K562 (cell line): Measurements from ENCODE around the gene CKM. TPM values are rescaled to one million over a fixed set of nuclear protein-coding genes. Genes with fewer than 3 reads are reported as not detected.

Experiments used
- ATAC-seq: fragments of 200-7000 bp; cut with Tn5 transposase; 3 replicates; pipeline ENCODE4 v1.9.1; 2020; ENCODE audit warnings: moderate library complexity
- BruUV-seq: library from RNA; stranded (reverse); fragments of 400-500 nt; replicated peaks from 2 replicates; lab custom pipeline; 2021; lab: Mats Ljungman, UMichigan
- CTCF ChIA-PET: fragments of 300-600 bp; formaldehyde crosslinking; extraction: SDS; loops from one replicate; lab custom pipeline; 2021; ENCODE audit warnings: low intra/inter-chr PET ratio; lab: Yijun Ruan, JAX
- POLR2A ChIA-PET: fragments of 300-600, 350-650 bp; sonication (Branson Sonifier 250); formaldehyde crosslinking; extraction: SDS; loops from one replicate; lab custom pipeline; 2021; ENCODE audit warnings: antibody characterized with exemption, inconsistent platforms; lab: Yijun Ruan, JAX
- DNase-seq, 4 experiments: peaks; one replicate each; pipeline versions ENCODE4 v3.0.0 to v3.0.0-alpha.2; 2011 to 2018; ENCODE audit warnings: low spot score in 3 of 4, mixed read lengths in 3 of 4; ENCODE audit errors: extremely low read depth in 1 of 4
- FAIRE-seq: peaks from 2 replicates; lab custom pipeline; 2011; peaks lifted over from hg19 to GRCh38; lab: Jason Lieb, UNC
- H2AFZ ChIP-seq: 2 replicates; pipeline ENCODE4 v1.6.0; 2011; ENCODE audit warnings: low read depth, low read length, control low read depth, inconsistent platforms
- H3K27ac ChIP-seq: fragments of 200-600 bp; 3 replicates; pipeline ENCODE4 v1.8.0; 2011; ENCODE audit warnings: low read depth, mild to moderate bottlenecking, control low read depth, inconsistent platforms, low read length, moderate library complexity, mixed read lengths; ENCODE audit errors: extremely low read depth
- H3K27me3 ChIP-seq, 2 experiments: fragments of 300-600 bp in 1 of 2; 2 replicates in 1 of 2; 3 replicates in 1 of 2; pipeline versions ENCODE4 v1.6.0 to v1.8.0; 2011; ENCODE audit warnings: inconsistent platforms in 2 of 2, low read length in 2 of 2, mild to moderate bottlenecking in 1 of 2, mixed read lengths in 1 of 2, moderate library complexity in 1 of 2; ENCODE audit not compliant: control insufficient read depth in 2 of 2, insufficient read depth in 2 of 2
- H3K36me3 ChIP-seq: fragments of 300-600 bp; 3 replicates; pipeline ENCODE4 v1.8.0; 2011; ENCODE audit warnings: mild to moderate bottlenecking, low read length, inconsistent platforms; ENCODE audit not compliant: control insufficient read depth, insufficient read depth
- H3K4me1 ChIP-seq, 2 experiments: fragments of 200-600 bp in 1 of 2; replicated peaks in 1 of 2; 2 replicates in 1 of 2; 3 replicates in 1 of 2; pipeline versions ENCODE4 v1.5.1 to v1.8.0; 2011; ENCODE audit warnings: inconsistent platforms in 2 of 2, low read length in 2 of 2, mild to moderate bottlenecking in 1 of 2, mixed read lengths in 1 of 2, moderate library complexity in 1 of 2; ENCODE audit not compliant: control insufficient read depth in 2 of 2, insufficient read depth in 2 of 2
- H3K4me2 ChIP-seq: 2 replicates; pipeline ENCODE4 v1.6.1; 2011; ENCODE audit warnings: low read length, control low read depth, inconsistent platforms, mixed read lengths; ENCODE audit not compliant: insufficient read depth
- H3K4me3 ChIP-seq: fragments of 200-600 bp; sonication (generic), shearing (Covaris generic); 2 replicates; pipeline ENCODE4 v1.5.1; 2016; ENCODE audit warnings: control low read depth, inconsistent platforms
- H3K79me2 ChIP-seq: fragments of 200-600 bp; 3 replicates; pipeline ENCODE4 v1.8.0; 2011; ENCODE audit warnings: low read length, inconsistent platforms; ENCODE audit not compliant: control insufficient read depth, insufficient read depth
- H3K9ac ChIP-seq, 2 experiments: 2 replicates each; pipeline versions ENCODE4 v1.6.0 to v1.6.1; 2011; ENCODE audit warnings: low read depth in 2 of 2, low read length in 2 of 2, control low read depth in 1 of 2, inconsistent platforms in 1 of 2, mild to moderate bottlenecking in 1 of 2, mixed read lengths in 1 of 2; ENCODE audit not compliant: insufficient read depth in 1 of 2
- H3K9me1 ChIP-seq: one replicate; pipeline ENCODE4 v1.6.0; 2011; ENCODE audit warnings: inconsistent platforms, mild to moderate bottlenecking, low read length, moderate library complexity; ENCODE audit not compliant: control insufficient read depth, insufficient read depth
- H3K9me3 ChIP-seq: replicated peaks from 2 replicates; pipeline ENCODE4 v1.5.1; 2011; ENCODE audit warnings: low read depth, low read length, inconsistent platforms; ENCODE audit not compliant: control insufficient read depth, insufficient read depth
- H4K20me1 ChIP-seq: replicated peaks from 2 replicates; pipeline ENCODE4 v1.6.1; 2011; ENCODE audit warnings: low read length, inconsistent platforms, mixed read lengths; ENCODE audit not compliant: control insufficient read depth, insufficient read depth
- FOXK1 ChIP-seq: sonication (generic); formaldehyde crosslinking; IDR thresholded peaks from 2 replicates; pipeline ENCODE4 v1.8.0; 2022; ENCODE audit warnings: missing genetic modification reagents, mild to moderate bottlenecking, borderline replicate concordance
- ILF3 ChIP-seq: fragments of 450-650 bp; IDR thresholded peaks from 2 replicates; pipeline ENCODE4 v1.6.1; 2018; ENCODE audit warnings: antibody characterized with exemption, mild to moderate bottlenecking, moderate library complexity, borderline replicate concordance
- RCOR1 ChIP-seq, 2 experiments: IDR thresholded peaks; 2 replicates each; pipeline ENCODE4 v1.6.1; 2012; ENCODE audit warnings: low read depth in 2 of 2, low read length in 2 of 2, borderline replicate concordance in 1 of 2, improper control_type of control experiment in 1 of 2
- SREBF2 ChIP-seq: sonication (generic); formaldehyde crosslinking; IDR thresholded peaks from 2 replicates; pipeline ENCODE4 v1.4.0; 2020; ENCODE audit warnings: mild to moderate bottlenecking, missing genetic modification reagents
- TCF3 ChIP-seq: sonication (generic); formaldehyde crosslinking; IDR thresholded peaks from 2 replicates; pipeline ENCODE4 v1.4.0; 2020; ENCODE audit warnings: mild to moderate bottlenecking, missing genetic modification reagents
- TCF7 ChIP-seq: sonication (generic); IDR thresholded peaks from 2 replicates; pipeline ENCODE4 v1.6.1; 2016; ENCODE audit warnings: antibody characterized with exemption, borderline replicate concordance
- WGBS: fragments of 100-300 bp; shearing (Covaris generic); methylation state at CpG from one replicate; pipeline ENCODE4 v1.1.6; 2016; ENCODE audit warnings: low coverage, mixed read lengths; ENCODE audit not compliant: insufficient coverage; ENCODE audit errors: missing lambda C conversion rate; 5-methylcytosine and 5-hydroxymethylcytosine counted together
- in situ Hi-C: fragments of 300-500 bp; cut with MboI; formaldehyde crosslinking; loops from 4 replicates; pipeline ENCODE4 v1.15.0; 2018; ENCODE audit warnings: inconsistent platforms, mixed read lengths
- intact Hi-C: fragments of 100-400 bp; cut with micrococcal nuclease; formaldehyde crosslinking; loops from 2 replicates; pipeline ENCODE4 v1.14.2; 2022
- polyA plus RNA-seq, 8 experiments: library from polyadenylated mRNA; depleted of rRNA in 4 of 8; stranded (reverse) in 5 of 8; unstranded in 3 of 8; fragments of >200 nt; fragmentation: Nextera tagmentation in 2 of 8; fragmentation: Illumina TruSeq in 1 of 8; extraction: Ambion mirVana in 2 of 8; extraction: Trizol in 1 of 8; gene quantifications; 2 replicates each; pipeline versions ENCODE4 v1.2.1 to v1.2.3, GENCODE V29; 2011 to 2014; ENCODE audit warnings: inconsistent platforms in 1 of 8, missing spikeins in 1 of 8
- total RNA-seq, 7 experiments: library from RNA; depleted of rRNA in 6 of 7; stranded (reverse); fragments of >200 nt in 6 of 7; fragmentation: Illumina TruSeq in 2 of 7; extraction: Trizol in 2 of 7; gene quantifications; 2 replicates each; pipeline versions ENCODE4 v1.2.1 to v1.2.3, GENCODE V29; 2011 to 2021; ENCODE audit warnings: low replicate concordance in 1 of 7
- TF ChIP-seq, protein P1 (sequence below): conservative IDR thresholded peaks from 2 replicates; pipeline ENCODE4 v1.6.1; 2011; ENCODE audit warnings: low read depth, mild to moderate bottlenecking, low read length; ENCODE audit not compliant: control insufficient read depth

Gene CKM
- total and polyA plus RNA-seq, 9 of the 15 experiments (the other 6 are each of a cell fraction or from before 2014, with no cell fraction given), result 0.06 to 0.17 (median 0.09) TPM; not detected in 4

DNA sequence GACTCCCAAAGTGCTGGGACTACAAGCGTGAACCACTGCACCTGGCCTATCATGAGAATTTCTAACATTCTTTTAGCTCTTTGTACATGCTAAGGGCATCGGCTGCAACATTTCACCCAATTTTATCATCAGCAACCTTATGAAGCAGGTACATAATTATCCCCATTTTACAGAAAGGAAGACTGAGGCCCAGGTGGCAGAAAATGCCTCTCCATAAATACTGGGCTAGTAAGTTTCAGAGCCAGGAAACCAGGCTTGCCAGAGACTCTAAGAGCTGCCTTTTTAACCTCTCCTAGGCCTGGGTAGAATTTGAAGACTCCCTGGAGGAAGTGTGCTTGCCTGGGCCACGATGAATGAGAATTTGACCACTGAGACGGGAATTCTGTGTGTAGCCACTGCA lies 45.5 kb upstream of the CKM start (continued):
- TF ChIP-seq, protein P1, sequence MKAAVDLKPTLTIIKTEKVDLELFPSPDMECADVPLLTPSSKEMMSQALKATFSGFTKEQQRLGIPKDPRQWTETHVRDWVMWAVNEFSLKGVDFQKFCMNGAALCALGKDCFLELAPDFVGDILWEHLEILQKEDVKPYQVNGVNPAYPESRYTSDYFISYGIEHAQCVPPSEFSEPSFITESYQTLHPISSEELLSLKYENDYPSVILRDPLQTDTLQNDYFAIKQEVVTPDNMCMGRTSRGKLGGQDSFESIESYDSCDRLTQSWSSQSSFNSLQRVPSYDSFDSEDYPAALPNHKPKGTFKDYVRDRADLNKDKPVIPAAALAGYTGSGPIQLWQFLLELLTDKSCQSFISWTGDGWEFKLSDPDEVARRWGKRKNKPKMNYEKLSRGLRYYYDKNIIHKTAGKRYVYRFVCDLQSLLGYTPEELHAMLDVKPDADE, result no peak
- no peak for TF ChIP-seq SREBF2 (CRISPR knock-in tag)
- peak in 1 of 2 experiments; percentile 87; a peak in 3 of 4 replicates for TF ChIP-seq RCOR1 (IDR thresholded peaks at IDR 0.05; ENCODE audit: borderline replicate concordance in 1 of 2, low read depth in 2 of 2, low read length in 2 of 2)
- TF ChIP-seq TCF7, result no peak

DNA sequence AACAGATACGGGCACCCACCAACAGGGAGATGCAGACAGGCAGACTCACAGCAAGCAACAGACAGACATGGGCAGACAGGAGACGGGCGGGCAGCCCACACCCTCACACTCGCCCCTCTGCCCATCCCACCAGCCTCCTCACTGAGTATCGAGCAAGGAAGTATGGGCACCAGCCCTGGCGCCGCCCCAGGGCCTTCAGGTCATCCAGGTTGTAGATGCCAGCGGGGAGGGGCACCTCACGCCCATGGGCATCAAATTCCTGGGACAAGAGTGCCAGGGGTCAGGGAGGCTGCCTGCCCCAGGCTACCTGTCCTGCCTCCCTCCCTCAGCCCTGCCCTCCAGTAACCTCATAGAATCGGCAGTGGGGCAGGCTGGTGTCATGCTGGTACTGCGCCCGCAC lies 42.0 kb upstream of the CKM start:
- ChIA-PET POLR2A (no interaction called here), CTCF (no interaction called here)
- H3K27ac ChIP-seq, result no peak overlapping the region
- intact Hi-C loops (no loop called here), in situ Hi-C loops (no loop called here)
- H3K27me3 ChIP-seq, result no peaks in the 10 kb centered on the region
- no peak overlapping the region for H3K4me2 ChIP-seq
- DNase-seq, result no peak
- H3K36me3 ChIP-seq, result peaks cover 60% of the 10 kb centered on the region
- H3K4me3 ChIP-seq, result no peak overlapping the region
- no peak for ATAC-seq
- H3K9me3 ChIP-seq, result no peaks in the 10 kb centered on the region
- H3K9me1 ChIP-seq, result no peaks in the 10 kb centered on the region
- FAIRE-seq, result no peak
- H3K9ac ChIP-seq, result 0 out of 4 replicates have a peak overlapping the region, but pooled peaks of 1 of the 2 experiments have one; percentile 4
- H4K20me1 ChIP-seq, result 0 out of 2 replicates have a peak, but pooled peaks cover 3% of the 10 kb centered on the region
- peaks cover 12% of the 10 kb centered on the region for H3K79me2 ChIP-seq
- WGBS, result 96% methylated on average over 11 of the region's 12 CpGs
- H2AFZ ChIP-seq, result no peak overlapping the region
- TF ChIP-seq TCF3 (CRISPR knock-in tag) (no peak), ILF3 (no peak), FOXK1 (no peak)
- TF ChIP-seq, all 486 proteins: peak for 0
- no TSS peak for BruUV-seq
- H3K4me1 ChIP-seq, result peaks cover 4 to 31% of the 10 kb centered on the region in 2 experiments; a peak in 3 of 5 replicates
